Right lobe of liver (tissue), 6 donors: ENCODE data around the gene RPS8. TPM values are rescaled to one million over a fixed set of nuclear protein-coding genes. Genes with fewer than 3 reads are reported as not detected.
A peak's percentile ranks its signal among the peaks of the same experiment; 100 is the strongest.

Source experiments
- ATAC-seq, 4 donors: fragments of 200-7000 bp; cut with Tn5 transposase; one replicate each; pipeline ENCODE4 v1.9.1; 2020; ENCODE audit warnings: mild to moderate bottlenecking in 4 of 4, moderate library complexity in 4 of 4
- DNase-seq, 3 donors: peaks; one replicate each; pipeline ENCODE4 v3.0.0-alpha.2; 2020
- H3K27ac ChIP-seq, 3 donors: fragments of 200-600 bp; one replicate each; pipeline ENCODE4 v1.8.0; 2022
- H3K27me3 ChIP-seq, 2 donors: fragments of 200-600 bp; one replicate each; pipeline ENCODE4 v1.8.0; 2022
- H3K36me3 ChIP-seq, 4 donors: fragments of 200-600 bp; sonication (generic) in 1 of 4; one replicate each; pipeline versions ENCODE4 v1.5.1 to v1.8.0; 2017 to 2022; ENCODE audit warnings: control low read depth in 1 of 4
- H3K4me1 ChIP-seq, 4 donors: fragments of 200-600 bp; sonication (generic) in 1 of 4; one replicate each; pipeline versions ENCODE4 v1.5.1 to v1.8.0; 2017 to 2022; ENCODE audit warnings: control low read depth in 1 of 4
- H3K4me3 ChIP-seq, 3 donors: fragments of 200-600 bp; one replicate each; pipeline ENCODE4 v1.8.0; 2022
- H3K9me3 ChIP-seq, 4 donors: fragments of 200-600 bp; sonication (generic) in 1 of 4; one replicate each; pipeline versions ENCODE4 v1.5.1 to v1.8.0; 2017 to 2022; ENCODE audit warnings: control low read depth in 1 of 4
- CTCF ChIP-seq, 4 donors: fragments of 200-600 bp in 3 of 4; fragments of 450-650 bp in 1 of 4; IDR thresholded peaks; one replicate each; pipeline versions ENCODE4 v1.5.1 to v1.8.0; 2016 to 2022; ENCODE audit warnings: antibody characterized with exemption in 4 of 4, mild to moderate bottlenecking in 2 of 4
- POLR2A ChIP-seq: fragments of 450-650 bp; IDR thresholded peaks from one replicate; pipeline ENCODE4 v1.6.1; 2017; ENCODE audit warnings: antibody characterized with exemption, mild to moderate bottlenecking
- WGBS: methylation state at CpG from one replicate; pipeline ENCODE4 v1.1.6; 2018; ENCODE audit warnings: low coverage, low lambda C conversion rate; ENCODE audit not compliant: insufficient coverage; ENCODE audit errors: missing lambda C conversion rate; 5-methylcytosine and 5-hydroxymethylcytosine counted together
- intact Hi-C, 2 donors: fragments of 100-400 bp; cut with DNase I; formaldehyde crosslinking; loops; one replicate each; pipeline versions ENCODE4 v1.11.2 to v1.14.1; 2022
- total RNA-seq, 6 experiments: library from RNA; depleted of rRNA in 2 of 6; stranded (reverse); fragments of >200 nt in 2 of 6; fragmentation: NEBNext Ultra II Directional in 3 of 6; extraction: Animal tissue kit (Norgen Biotek cat#: 25700) in 3 of 6; gene quantifications; one replicate each; pipeline versions ENCODE4 v1.1.0 to v1.2.4, GENCODE V29; 2016 to 2023
- donor health status: DM: no; HTN: yes; CAD: no.
- donor health status: DM: no; HTN: no; CAD: no.
- donor health status: DM: no; HTN: no; CAD: no.
- donor health status: DM: no; HTN: yes; CAD: no.
- donor health status: DM: no; HTN: yes; CAD: no.

Gene RPS8
- total RNA-seq, 6 experiments from 2014 or later = 459 to 921 (median 519) TPM

- intact Hi-C loops = no loop called here
- H3K27ac ChIP-seq = no peak overlapping the region
Measured at GRCh38 chr1:44778705-44779576, 3.6 kb downstream of the RPS8 start.

GRCh38 chr1:44780583-44781121, 5.3 kb downstream of the RPS8 start:
- Histone ChIP-seq H3K36me3 (peaks cover 4 to 27% (median 14%) of the 10 kb centered on the region in 4 donors), H3K4me3 (no peak overlapping the region), H3K27me3 (no peaks in the 10 kb centered on the region), H3K4me1 (peaks cover 0 to 24% (median 0%) of the 10 kb centered on the region in 4 donors), H3K9me3 (no peaks in the 10 kb centered on the region), H3K27ac (no peak overlapping the region)
- TF ChIP-seq POLR2A (no peak), CTCF (IDR thresholded peaks at IDR 0.05) (no peak)
- intact Hi-C loops = loop anchor here in 1 of 2 donors (10.0 kb wide), 1 partner anchor 54 kb away; no protein-coding TSS in a partner anchor
- 91% methylated on average over 9 of the region's 14 CpGs for WGBS
- ATAC-seq = no peak
- no peak for DNase-seq

More at GRCh38 chr1:44778705-44779576, 3.6 kb downstream of the RPS8 start:
- Histone ChIP-seq H3K27me3 (no peaks in the 10 kb centered on the region), H3K9me3 (no peaks in the 10 kb centered on the region), H3K36me3 (peaks cover 4 to 27% (median 14%) of the 10 kb centered on the region in 4 donors), H3K4me1 (peaks cover 0 to 16% (median 2%) of the 10 kb centered on the region in 4 donors), H3K4me3 (no peak overlapping the region)
- WGBS = 96% methylated on average over 4 of the region's 6 CpGs
- TF ChIP-seq CTCF (IDR thresholded peaks at IDR 0.05) = no peak
- no peak for TF ChIP-seq POLR2A
- ATAC-seq = no peak
- no peak for DNase-seq

- H3K27me3 ChIP-seq = no peaks in the 10 kb centered on the region
- H3K4me3 ChIP-seq = no peak overlapping the region
- H3K36me3 ChIP-seq = peaks cover 0 to 14% (median 2%) of the 10 kb centered on the region in 4 donors
- TF ChIP-seq POLR2A = no peak
- no peak for TF ChIP-seq CTCF (IDR thresholded peaks at IDR 0.05)
- no peaks in the 10 kb centered on the region for H3K9me3 ChIP-seq
- ATAC-seq = peak in 1 of 4 donors; percentile 2
- no peak overlapping the region for H3K27ac ChIP-seq
- intact Hi-C loops = loop anchor here in 1 of 2 donors (10.0 kb wide), 1 partner anchor 51 kb away; no protein-coding TSS in a partner anchor
- DNase-seq = no peak
- WGBS = 38% methylated on average over 7 of the region's 8 CpGs
- peaks cover 0 to 20% (median 0%) of the 10 kb centered on the region in 4 donors for H3K4me1 ChIP-seq
Measured at GRCh38 chr1:44783697-44784093, 8.4 kb downstream of the RPS8 start.

GRCh38 chr1:44784094-44785028, 9.0 kb downstream of the RPS8 start:
- Histone ChIP-seq H3K4me1 (peaks cover 0 to 20% (median 0%) of the 10 kb centered on the region in 4 donors), H3K27me3 (no peaks in the 10 kb centered on the region), H3K4me3 (peak overlapping the region; percentile 22 to 46 (median 23)), H3K36me3 (peaks cover 0 to 8% (median under 1%) of the 10 kb centered on the region in 4 donors), H3K27ac (no peak overlapping the region), H3K9me3 (no peaks in the 10 kb centered on the region)
- peak; percentile 10 to 33 (median 24) for ATAC-seq
- WGBS = 3% methylated on average over 6 of the region's 71 CpGs
- TF ChIP-seq CTCF (IDR thresholded peaks at IDR 0.05) = no peak
- TF ChIP-seq POLR2A = no peak
- intact Hi-C loops = loop anchor here in 1 of 2 donors (10.0 kb wide), 1 partner anchor 50 kb away; no protein-coding TSS in a partner anchor
- no peak for DNase-seq
